K562 (cell line): ENCODE data around the gene CDNF.

Experiments used
- BACH1 ChIP-seq: fragments of 200-800 bp; sonication (Bioruptor generic); IDR thresholded peaks from 2 replicates; pipeline ENCODE4 v1.6.1; 2016; ENCODE audit warnings: missing genetic modification characterization, missing compliant biosample characterization
- FOXK2 ChIP-seq, 2 experiments: fragments of 450-650 bp; IDR thresholded peaks in 1 of 2; conservative IDR thresholded peaks in 1 of 2; 2 replicates each; pipeline ENCODE4 v1.6.1; 2016; ENCODE audit warnings: low read depth in 2 of 2, mild to moderate bottlenecking in 1 of 2
- ZBTB8A ChIP-seq: fragments of 450-650 bp; IDR thresholded peaks from 2 replicates; pipeline ENCODE4 v1.6.1; 2018; ENCODE audit warnings: mild to moderate bottlenecking, moderate library complexity; ENCODE audit not compliant: partially characterized antibody
- ZNF589 ChIP-seq: fragments of 200-800 bp; sonication (Bioruptor generic); IDR thresholded peaks from 2 replicates; pipeline ENCODE4 v1.6.1; 2016; ENCODE audit warnings: low read depth, missing genetic modification characterization, missing compliant biosample characterization
- TF ChIP-seq, protein P1 (sequence below), 2 experiments: fragments of 450-650 bp in 1 of 2; sonication (generic) in 1 of 2; formaldehyde crosslinking in 1 of 2; IDR thresholded peaks; 2 replicates each; pipeline versions ENCODE4 v1.7.1 to v1.9.0; 2016 to 2022; ENCODE audit warnings: inconsistent platforms in 1 of 2, mild to moderate bottlenecking in 1 of 2, missing genetic modification reagents in 1 of 2
- TF ChIP-seq, protein P2 (sequence below): fragments of 450-650 bp; formaldehyde crosslinking; IDR thresholded peaks from 2 replicates; pipeline ENCODE4 v1.4.0; 2020; ENCODE audit warnings: mild to moderate bottlenecking
- TF ChIP-seq, protein P3 (sequence below), 2 experiments: fragments of 450-650 bp; formaldehyde crosslinking in 1 of 2; IDR thresholded peaks; 2 replicates each; pipeline versions ENCODE4 v1.4.0 to v1.6.1; 2014 to 2020; ENCODE audit warnings: mild to moderate bottlenecking in 2 of 2, borderline replicate concordance in 1 of 2, low read depth in 1 of 2

DNA sequence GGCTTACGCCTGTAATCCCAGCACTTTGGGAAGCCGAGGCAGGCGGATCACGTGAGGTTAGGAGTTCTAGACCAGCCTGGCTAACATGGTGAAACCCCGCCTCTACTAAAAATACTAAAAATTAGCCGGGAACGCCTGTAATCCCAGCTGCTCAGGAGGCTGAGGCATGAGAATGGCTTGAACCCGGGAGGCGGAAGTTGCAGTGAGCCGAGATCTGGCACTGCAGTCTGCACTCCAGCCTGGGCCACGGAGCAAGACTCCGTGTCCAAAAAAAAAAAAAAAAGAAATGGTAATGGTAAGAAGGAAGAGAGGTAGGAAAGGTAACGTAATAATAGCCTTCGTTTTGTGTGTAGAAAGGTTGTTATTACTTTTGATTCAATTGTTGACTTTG is 1.5 kb upstream of the CDNF start:
- TF ChIP-seq ZBTB8A, result no peak
- no peak for TF ChIP-seq BACH1 (tag)
- no peak for TF ChIP-seq FOXK2 (conservative IDR thresholded peaks at IDR 0.05 in 1 of 2, IDR thresholded peaks at IDR 0.05 in 1 of 2; ENCODE audit: low read depth in 2 of 2)
- TF ChIP-seq, protein P1, sequence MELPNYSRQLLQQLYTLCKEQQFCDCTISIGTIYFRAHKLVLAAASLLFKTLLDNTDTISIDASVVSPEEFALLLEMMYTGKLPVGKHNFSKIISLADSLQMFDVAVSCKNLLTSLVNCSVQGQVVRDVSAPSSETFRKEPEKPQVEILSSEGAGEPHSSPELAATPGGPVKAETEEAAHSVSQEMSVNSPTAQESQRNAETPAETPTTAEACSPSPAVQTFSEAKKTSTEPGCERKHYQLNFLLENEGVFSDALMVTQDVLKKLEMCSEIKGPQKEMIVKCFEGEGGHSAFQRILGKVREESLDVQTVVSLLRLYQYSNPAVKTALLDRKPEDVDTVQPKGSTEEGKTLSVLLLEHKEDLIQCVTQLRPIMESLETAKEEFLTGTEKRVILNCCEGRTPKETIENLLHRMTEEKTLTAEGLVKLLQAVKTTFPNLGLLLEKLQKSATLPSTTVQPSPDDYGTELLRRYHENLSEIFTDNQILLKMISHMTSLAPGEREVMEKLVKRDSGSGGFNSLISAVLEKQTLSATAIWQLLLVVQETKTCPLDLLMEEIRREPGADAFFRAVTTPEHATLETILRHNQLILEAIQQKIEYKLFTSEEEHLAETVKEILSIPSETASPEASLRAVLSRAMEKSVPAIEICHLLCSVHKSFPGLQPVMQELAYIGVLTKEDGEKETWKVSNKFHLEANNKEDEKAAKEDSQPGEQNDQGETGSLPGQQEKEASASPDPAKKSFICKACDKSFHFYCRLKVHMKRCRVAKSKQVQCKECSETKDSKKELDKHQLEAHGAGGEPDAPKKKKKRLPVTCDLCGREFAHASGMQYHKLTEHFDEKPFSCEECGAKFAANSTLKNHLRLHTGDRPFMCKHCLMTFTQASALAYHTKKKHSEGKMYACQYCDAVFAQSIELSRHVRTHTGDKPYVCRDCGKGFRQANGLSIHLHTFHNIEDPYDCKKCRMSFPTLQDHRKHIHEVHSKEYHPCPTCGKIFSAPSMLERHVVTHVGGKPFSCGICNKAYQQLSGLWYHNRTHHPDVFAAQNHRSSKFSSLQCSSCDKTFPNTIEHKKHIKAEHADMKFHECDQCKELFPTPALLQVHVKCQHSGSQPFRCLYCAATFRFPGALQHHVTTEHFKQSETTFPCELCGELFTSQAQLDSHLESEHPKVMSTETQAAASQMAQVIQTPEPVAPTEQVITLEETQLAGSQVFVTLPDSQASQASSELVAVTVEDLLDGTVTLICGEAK (IDR thresholded peaks at IDR 0.05), result peak; percentile 33; the same call in 1 of the 2 replicates
- TF ChIP-seq, protein P1 (CRISPR knock-in tag; IDR thresholded peaks at IDR 0.05), result no peak
- no peak for TF ChIP-seq ZNF589 (CRISPR knock-in tag)
- TF ChIP-seq, protein P2, sequence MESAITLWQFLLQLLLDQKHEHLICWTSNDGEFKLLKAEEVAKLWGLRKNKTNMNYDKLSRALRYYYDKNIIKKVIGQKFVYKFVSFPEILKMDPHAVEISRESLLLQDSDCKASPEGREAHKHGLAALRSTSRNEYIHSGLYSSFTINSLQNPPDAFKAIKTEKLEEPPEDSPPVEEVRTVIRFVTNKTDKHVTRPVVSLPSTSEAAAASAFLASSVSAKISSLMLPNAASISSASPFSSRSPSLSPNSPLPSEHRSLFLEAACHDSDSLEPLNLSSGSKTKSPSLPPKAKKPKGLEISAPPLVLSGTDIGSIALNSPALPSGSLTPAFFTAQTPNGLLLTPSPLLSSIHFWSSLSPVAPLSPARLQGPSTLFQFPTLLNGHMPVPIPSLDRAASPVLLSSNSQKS (CRISPR knock-in tag), result no peak
- TF ChIP-seq, protein P3, sequence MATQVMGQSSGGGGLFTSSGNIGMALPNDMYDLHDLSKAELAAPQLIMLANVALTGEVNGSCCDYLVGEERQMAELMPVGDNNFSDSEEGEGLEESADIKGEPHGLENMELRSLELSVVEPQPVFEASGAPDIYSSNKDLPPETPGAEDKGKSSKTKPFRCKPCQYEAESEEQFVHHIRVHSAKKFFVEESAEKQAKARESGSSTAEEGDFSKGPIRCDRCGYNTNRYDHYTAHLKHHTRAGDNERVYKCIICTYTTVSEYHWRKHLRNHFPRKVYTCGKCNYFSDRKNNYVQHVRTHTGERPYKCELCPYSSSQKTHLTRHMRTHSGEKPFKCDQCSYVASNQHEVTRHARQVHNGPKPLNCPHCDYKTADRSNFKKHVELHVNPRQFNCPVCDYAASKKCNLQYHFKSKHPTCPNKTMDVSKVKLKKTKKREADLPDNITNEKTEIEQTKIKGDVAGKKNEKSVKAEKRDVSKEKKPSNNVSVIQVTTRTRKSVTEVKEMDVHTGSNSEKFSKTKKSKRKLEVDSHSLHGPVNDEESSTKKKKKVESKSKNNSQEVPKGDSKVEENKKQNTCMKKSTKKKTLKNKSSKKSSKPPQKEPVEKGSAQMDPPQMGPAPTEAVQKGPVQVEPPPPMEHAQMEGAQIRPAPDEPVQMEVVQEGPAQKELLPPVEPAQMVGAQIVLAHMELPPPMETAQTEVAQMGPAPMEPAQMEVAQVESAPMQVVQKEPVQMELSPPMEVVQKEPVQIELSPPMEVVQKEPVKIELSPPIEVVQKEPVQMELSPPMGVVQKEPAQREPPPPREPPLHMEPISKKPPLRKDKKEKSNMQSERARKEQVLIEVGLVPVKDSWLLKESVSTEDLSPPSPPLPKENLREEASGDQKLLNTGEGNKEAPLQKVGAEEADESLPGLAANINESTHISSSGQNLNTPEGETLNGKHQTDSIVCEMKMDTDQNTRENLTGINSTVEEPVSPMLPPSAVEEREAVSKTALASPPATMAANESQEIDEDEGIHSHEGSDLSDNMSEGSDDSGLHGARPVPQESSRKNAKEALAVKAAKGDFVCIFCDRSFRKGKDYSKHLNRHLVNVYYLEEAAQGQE (IDR thresholded peaks at IDR 0.05; ENCODE audit: borderline replicate concordance), result no peak
- TF ChIP-seq, protein P3 (CRISPR knock-in tag; IDR thresholded peaks at IDR 0.05; ENCODE audit: low read depth), result no peak
